GM21723 (cell line): Measurements from ENCODE around the gene NECTIN4.
A peak's percentile ranks its signal among the peaks of the same experiment; 100 is the strongest.
"Not testable (repeated sequence)": the region's sequence is repeated elsewhere in the genome, so short reads cannot be mapped to it uniquely, and the experiment has no call there.

ENCODE experiments used
- ATAC-seq: cut with Tn5 transposase; IDR thresholded peaks from one replicate; pipeline ENCODE4 v1.9.1; 2021; ENCODE audit warnings: mild to moderate bottlenecking, moderate library complexity; ENCODE audit not compliant: unreplicated experiment

NECTIN4 gene

DNA sequence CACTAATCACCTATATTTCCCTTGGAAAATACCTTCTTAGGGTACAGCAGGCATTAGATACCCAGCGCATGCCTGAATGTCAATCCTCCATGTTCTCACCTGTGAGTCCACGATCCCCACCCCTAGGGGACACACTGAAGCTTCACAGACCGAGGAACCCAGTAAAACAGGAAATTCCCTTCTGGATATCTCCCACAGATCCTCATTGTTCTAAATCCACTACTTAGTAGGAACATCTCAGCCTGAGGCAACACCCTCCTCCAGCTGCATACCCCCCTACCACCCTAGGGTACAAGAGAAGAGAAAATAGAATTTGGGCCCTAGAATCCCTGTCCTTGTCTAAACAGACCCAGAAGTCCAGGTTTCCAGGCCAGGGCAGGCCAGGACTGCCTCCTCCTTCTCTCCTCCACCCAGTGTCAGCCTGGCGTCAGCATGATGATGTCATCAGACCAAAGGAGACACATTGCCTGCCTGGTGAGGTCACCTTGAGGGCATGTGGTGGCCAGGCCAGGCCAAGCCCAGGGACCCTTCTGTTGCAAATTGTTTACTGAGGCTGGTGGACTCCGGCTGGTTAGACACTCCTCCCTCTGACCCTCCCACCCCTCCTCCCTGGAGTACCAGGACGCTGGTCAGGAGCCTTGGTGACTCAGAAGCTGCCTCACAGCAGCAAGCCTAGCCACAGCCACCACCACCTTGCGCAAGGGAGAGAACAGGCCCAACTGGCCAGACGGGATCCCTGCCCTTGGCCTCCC lies 6.2 kb downstream of the NECTIN4 start:
- no peak for ATAC-seq

DNA sequence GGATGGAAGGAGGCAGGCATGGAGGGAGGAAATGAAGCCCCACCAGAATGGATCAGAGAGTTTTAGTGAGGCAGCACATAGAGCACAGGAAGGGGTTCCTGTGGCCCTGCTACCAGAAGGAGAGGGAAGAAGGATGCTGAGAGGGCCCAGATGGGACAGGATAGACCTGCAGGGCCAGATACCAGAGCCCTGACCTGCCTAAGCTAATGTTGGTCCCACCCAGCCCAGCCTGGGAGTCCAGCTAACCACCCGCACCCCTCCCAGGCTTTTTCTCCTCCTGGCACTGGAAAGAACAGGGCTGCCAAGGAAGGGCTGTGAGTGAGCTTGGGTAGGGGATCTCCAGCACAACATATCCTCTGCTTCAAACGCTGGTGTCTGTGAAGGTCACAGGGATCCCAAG lies 6.9 kb downstream of the NECTIN4 start:
- ATAC-seq = no peak

DNA sequence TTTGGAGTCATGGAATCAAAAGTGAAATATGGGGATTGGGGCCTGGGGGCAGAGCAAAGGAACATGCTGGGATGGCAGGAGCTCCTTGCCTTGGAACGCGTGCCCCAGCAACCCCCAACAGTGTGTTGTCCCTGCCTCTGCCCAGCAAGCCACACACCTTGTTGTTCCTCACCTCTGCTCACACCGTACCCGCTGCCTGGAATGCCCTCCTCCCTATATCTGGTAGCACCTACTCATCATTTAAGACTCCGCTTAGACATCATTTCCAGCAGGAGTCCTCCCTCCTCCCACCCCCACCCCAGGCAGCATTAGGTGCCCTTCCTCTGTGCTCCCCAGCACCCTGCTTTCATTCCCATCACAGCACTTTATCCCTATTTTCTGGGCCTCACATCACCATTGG lies 7.8 kb downstream of the NECTIN4 start:
- no peak for ATAC-seq

GRCh38 chr1:161080441-161081405 lies 8.6 kb downstream of the NECTIN4 start:
- no peak for ATAC-seq

DNA sequence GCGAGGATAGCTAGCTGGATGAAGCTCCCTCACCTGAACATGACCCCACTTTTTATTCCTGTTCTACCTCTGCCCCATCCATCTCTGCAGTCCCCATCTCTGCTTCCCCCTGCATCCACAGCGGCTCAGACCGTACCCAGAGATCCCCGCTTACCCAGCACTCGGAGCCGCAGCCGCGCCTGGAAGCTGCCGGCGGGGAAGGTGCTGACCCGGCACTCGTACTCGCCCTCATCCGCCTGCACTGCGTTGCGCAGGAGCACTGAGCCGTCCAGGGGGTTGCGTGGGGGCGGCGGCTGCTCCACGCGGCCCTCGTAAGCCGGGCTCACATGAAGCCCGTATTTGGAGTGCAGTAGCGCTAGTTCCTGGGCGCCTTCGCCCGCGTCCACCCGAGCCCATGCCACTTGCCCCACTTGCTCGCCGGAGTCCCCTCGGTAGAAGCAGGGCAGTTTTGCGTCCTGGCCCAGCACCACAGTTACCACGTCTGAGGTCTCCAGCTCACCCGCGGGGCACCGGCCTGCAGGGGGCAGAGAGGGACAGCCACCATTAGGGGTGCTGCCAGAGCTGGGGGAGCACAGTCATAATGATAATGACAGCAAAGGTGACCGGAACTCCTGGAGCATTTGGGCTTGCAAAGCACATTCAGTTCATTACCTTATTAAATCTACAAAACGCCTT lies 9.8 kb downstream of the NECTIN4 start:
- ATAC-seq = no peak

- ATAC-seq = no peak
Measured at GRCh38 chr1:161077426-161077825, 11.9 kb downstream of the NECTIN4 start.

DNA sequence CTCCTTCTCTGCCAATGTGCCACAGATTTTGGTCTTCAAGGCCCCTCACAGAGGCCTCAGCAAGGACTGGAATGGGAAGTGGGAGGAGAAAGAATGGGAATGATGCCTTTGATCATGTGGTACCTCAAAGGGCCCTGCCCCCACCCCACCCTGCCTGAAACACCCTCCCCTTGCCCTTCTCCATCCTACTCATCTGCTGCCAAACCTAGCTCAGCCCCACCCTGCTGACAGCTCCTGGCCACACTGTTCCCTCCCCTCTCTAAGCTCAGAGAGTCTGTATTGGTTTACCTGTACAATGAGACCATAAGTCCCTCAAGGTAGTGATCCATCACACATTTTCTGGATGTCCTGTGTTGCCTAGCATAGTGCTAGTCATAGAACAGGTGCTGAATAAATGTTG lies 12.9 kb downstream of the NECTIN4 start:
- no peak for ATAC-seq

DNA sequence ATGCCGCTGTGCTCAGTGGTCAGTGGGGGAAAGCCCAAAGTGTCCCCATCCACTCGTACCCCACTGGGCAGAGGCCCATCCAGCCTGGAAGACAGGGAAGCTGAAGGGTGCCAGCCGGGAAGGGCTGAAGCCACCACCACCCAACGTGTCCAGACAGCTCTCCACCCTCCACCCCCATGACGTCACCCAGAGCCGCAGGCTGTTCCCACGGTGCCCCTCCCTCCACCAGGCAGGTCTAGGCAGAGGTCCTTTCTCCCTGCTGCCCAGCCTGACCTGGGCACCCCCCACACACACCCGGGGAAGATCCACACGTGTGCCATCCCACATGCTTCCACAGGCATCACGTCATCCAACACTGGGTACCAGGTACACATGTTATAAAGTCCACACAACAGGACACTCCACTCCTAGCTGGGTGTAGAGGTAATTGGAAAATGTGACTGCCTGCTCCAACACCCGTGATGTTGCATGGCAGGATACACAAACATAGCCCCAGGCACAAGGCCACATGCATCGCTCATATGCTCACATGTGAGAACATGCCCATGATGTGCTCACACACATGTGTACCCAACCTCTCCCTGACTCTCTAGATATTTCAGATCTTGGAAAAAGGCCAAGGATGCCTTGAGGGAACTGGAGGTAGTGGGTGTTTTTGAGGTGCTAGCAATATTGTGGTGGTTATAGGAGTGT lies 14.5 kb downstream of the NECTIN4 start:
- no peak for ATAC-seq

DNA sequence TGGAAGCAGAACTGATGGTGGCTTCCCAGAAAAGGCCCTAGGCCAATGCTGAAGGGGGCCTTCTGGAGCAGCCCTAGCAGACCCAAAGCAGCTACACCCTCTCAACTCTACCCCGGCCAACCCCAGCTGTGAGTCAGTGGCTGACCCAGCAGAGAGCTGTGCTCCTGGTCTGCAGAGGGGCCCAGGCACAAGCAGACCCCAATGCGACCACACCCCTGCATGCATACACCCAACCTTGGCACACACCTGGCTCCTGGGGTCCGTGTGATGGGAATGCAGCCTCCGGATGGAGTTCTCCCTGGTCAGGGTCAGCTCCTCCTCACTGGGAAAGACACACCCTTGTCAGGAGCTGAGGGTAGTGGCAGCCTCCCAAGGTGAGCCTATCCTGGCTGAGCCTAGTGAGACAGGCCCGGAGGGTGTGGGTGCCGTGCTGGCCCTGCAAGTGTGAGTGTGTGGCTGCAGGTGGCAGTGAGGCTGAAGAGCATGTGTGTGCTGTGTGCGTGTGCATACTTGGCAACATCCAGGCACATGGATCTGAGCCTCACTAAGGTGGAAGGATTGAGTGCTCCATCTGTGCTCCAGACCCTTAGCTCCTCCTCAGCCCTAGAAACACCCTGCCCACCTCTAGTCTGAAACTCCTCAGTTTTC lies 15.8 kb downstream of the NECTIN4 start:
- ATAC-seq = no peak

GRCh38 chr1:161072751-161073449 lies 16.5 kb downstream of the NECTIN4 start:
- ATAC-seq = no peak

DNA sequence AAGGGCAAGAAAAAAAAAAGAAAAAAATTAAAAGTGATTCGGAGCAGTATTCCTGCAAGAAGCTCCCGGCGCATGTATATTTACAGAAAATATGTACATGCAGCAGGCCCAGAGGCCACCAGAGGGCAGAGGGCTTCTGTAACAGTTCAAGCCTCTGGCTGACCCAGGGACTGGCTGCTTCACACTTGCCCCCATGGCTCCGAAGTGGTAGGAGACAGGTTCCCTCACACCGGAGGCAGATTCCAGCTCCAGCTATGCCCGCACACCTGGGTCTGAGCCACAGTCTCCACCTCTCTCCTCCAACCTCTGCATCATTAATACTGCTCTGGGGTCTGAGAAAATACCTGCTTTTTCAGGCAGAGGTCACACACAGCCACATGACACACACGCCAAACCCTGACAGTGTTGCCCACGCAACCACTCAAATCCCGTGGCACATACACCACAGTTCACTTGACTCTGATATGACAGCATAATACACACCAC lies 17.4 kb downstream of the NECTIN4 start:
- ATAC-seq = no peak

GRCh38 chr1:161070761-161071160 lies 18.6 kb downstream of the NECTIN4 start:
- ATAC-seq = no peak

DNA sequence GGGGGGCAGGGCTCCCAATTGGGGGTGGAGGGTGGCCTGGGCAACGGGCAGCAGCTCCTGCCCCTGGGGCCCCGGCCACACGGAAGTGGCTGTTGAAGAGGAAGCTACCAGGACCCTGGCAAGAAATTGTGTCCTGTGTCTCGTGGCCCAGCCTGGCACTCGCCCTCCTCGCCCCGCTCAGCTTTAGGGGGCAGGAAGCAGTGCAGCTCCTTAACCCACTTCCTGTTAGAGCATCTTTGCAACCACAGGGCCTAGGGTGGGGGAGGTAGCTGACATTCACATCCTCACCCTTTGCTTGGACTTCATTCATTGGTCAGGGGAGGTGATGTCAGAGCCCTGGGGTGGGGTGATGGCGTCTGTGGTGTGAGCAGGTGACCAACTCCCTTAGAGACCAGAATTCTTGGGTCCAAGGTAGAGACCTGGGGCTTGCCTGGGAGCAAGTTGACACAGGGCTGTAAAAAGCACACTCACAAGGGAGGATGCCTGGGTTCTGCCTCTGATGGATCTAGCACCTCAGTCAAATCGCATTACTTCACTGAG lies 19.6 kb downstream of the NECTIN4 start, which contains the start of gene ARHGAP30:
Gene ARHGAP30 (minus strand): TSS at position 161 of the 540 bp plus-strand sequence. CDS start 267 bp downstream, outside the sequence.
- ATAC-seq = peak; percentile 86

DNA sequence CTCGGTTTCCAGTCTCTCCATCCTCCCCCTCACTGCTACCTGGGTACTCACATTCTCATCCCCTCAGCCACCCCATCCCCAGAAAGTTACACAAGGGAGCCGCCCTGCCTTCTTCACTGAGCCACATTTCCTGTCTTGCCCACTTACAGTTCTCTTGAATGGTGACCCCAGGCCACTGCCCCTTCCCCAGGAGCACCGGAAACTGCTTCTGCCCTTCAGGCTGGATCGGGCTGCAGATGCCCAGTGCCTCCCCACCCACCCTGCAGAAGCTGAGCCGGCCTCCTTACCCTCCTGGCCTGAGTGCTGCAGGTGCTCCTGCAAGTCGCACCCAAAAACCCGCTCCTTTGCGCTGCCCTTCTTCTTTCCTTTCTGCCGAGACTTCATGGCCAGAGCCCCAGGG lies 20.1 kb downstream of the NECTIN4 start:
- ATAC-seq = peak; percentile 11

DNA sequence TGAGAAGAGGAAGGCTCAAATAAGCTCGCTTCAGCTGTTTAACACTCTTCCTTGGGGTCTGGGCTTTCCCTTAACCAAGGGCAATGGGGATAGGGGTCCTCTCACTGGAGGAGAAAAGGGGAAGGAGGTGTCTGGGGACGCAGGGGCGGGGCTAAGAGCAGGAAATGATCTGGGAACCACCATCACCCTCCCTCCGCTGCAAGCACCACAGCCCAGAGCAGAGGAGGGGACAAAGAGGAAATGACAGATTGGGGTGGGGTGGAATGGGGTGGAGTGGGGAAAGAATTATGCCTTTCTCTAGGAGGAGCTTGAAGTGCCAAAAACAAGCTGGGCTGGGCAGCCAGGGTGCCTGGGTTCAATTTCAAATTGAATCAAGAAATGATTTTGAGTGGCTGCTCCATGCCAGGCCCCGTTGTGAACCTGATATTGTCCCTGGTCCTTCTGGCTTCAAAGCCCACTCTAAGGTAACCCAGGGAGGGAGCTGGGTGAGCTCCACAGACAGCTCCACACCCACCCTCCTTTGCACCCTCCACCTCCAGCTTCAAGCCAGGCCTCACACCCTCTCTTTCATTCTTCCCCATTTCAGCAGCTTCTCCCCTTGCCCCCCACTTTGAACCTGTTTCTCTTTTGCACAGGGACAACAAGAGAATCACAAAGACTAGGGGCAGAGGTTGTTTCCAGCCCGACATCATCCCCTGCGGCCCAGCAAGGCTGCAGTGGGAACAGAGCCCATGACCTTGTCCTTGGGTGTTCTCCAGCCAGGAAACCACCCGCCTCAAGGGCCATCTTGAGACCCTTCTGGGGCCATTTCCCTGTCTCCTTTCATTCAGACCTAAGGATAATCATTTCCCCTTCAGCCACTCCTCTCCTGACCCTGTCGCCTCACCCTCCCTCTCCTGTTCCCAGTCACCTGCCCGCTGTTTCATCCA lies 20.8 kb downstream of the NECTIN4 start:
- ATAC-seq = peak; percentile 57

- ATAC-seq = no peak
Measured at GRCh38 chr1:161066694-161067093, 22.7 kb downstream of the NECTIN4 start.

- not testable (repeated sequence) for ATAC-seq
Measured at GRCh38 chr1:161065681-161066080, 23.7 kb downstream of the NECTIN4 start.

GRCh38 chr1:161063936-161064335 lies 25.4 kb downstream of the NECTIN4 start:
- ATAC-seq = not testable (repeated sequence)
